B cell (primary cell): ENCODE results near the gene PIGR. TPM values are rescaled to one million over a fixed set of nuclear protein-coding genes. Genes with fewer than 3 reads are reported as not detected.

Experiments
- ATAC-seq: fragments of 200-7000 bp; cut with Tn5 transposase; one replicate; pipeline ENCODE4 v1.10.0; 2021; ENCODE audit warnings: low read depth, mild to moderate bottlenecking, moderate number of reproducible peaks, moderate library complexity
- CTCF ChIA-PET: fragments of 350-600 bp; sonication (Branson Sonifier 250); formaldehyde crosslinking; loops from one replicate; lab custom pipeline; 2021; ENCODE audit warnings: antibody characterized with exemption, inconsistent platforms; lab: Charles Lee
- POLR2A ChIA-PET: fragments of 350-600 bp; sonication (Branson Sonifier 250); formaldehyde crosslinking; loops from one replicate; lab custom pipeline; 2021; ENCODE audit warnings: antibody characterized with exemption; lab: Charles Lee
- DNase-seq: peaks from one replicate; pipeline ENCODE4 v3.0.0; 2013
- H2AFZ ChIP-seq: 2 replicates; pipeline ENCODE4 v1.6.1; 2012; ENCODE audit warnings: mild to moderate bottlenecking, low read depth, low read length; ENCODE audit not compliant: insufficient read depth, poor library complexity, severe bottlenecking
- H3K27ac ChIP-seq, 2 donors: 1 replicate in 1 of 2; 2 replicates in 1 of 2; pipeline ENCODE4 v1.5.1; 2012 to 2013; ENCODE audit warnings: low read length in 2 of 2, mild to moderate bottlenecking in 2 of 2, moderate library complexity in 1 of 2
- H3K27me3 ChIP-seq, 4 experiments: fragments of 200-600 bp in 1 of 4; sonication (generic) in 1 of 4; replicated peaks in 1 of 4; 1 replicate in 2 of 4; 2 replicates in 2 of 4; pipeline versions ENCODE4 v1.6.1 to v1.7.0; 2013 to 2016; ENCODE audit warnings: low read length in 3 of 4, mild to moderate bottlenecking in 2 of 4, mixed read lengths in 1 of 4, moderate library complexity in 1 of 4; ENCODE audit not compliant: insufficient read depth in 4 of 4, control insufficient read depth in 3 of 4; ENCODE audit errors: control extremely low read depth in 1 of 4
- H3K36me3 ChIP-seq, 2 experiments: replicated peaks in 1 of 2; 1 replicate in 1 of 2; 2 replicates in 1 of 2; pipeline versions ENCODE4 v1.6.1 to v1.7.1; 2013; ENCODE audit warnings: low read length in 1 of 2; ENCODE audit not compliant: insufficient read depth in 2 of 2, control insufficient read depth in 1 of 2; ENCODE audit errors: control extremely low read depth in 1 of 2, extremely low read depth in 1 of 2
- H3K4me1 ChIP-seq, 2 donors: fragments of 200-600 bp in 1 of 2; sonication (generic) in 1 of 2; 1 replicate in 1 of 2; 2 replicates in 1 of 2; pipeline versions ENCODE4 v1.5.1 to v1.6.1; 2013 to 2017; ENCODE audit warnings: low read length in 2 of 2; ENCODE audit not compliant: control insufficient read depth in 2 of 2, insufficient read depth in 2 of 2
- H3K4me2 ChIP-seq: replicated peaks from 2 replicates; pipeline ENCODE3; 2012; ENCODE audit warnings: mild to moderate bottlenecking, low read depth, low read length; ENCODE audit not compliant: poor library complexity, severe bottlenecking
- H3K4me3 ChIP-seq, 5 experiments: fragments of 200-600 bp in 1 of 5; sonication (generic) in 1 of 5; 1 replicate in 3 of 5; 2 replicates in 2 of 5; pipeline versions ENCODE4 v1.5.1 to v1.7.0; 2011 to 2016; ENCODE audit warnings: low read length in 4 of 5, mild to moderate bottlenecking in 4 of 5, low read depth in 2 of 5, control low read depth in 1 of 5, moderate library complexity in 1 of 5; ENCODE audit not compliant: insufficient read depth in 1 of 5; ENCODE audit errors: control extremely low read depth in 1 of 5, extremely low read depth in 1 of 5
- H3K79me2 ChIP-seq: fragments of 200-600 bp; sonication (generic); one replicate; pipeline ENCODE4 v1.6.0; 2016; ENCODE audit warnings: low read length; ENCODE audit not compliant: control insufficient read depth, insufficient read depth
- H3K9ac ChIP-seq: fragments of 200-600 bp; sonication (generic); 2 replicates; pipeline ENCODE4 v1.6.1; 2017; ENCODE audit warnings: mild to moderate bottlenecking, low read length, moderate library complexity
- H3K9me3 ChIP-seq, 3 donors: one replicate each; pipeline versions ENCODE4 v1.6.1 to v1.7.1; 2013; ENCODE audit warnings: low read length in 2 of 3; ENCODE audit not compliant: control insufficient read depth in 2 of 3, insufficient read depth in 1 of 3; ENCODE audit errors: control extremely low read depth in 1 of 3
- H4K20me1 ChIP-seq: 2 replicates; pipeline ENCODE4 v1.6.0; 2012; ENCODE audit warnings: mild to moderate bottlenecking, low read length; ENCODE audit not compliant: insufficient read depth, control insufficient read depth, poor library complexity, severe bottlenecking
- H3K27ac Mint-ChIP-seq: one replicate; pipeline ENCODE4 v1.8.0; 2021; ENCODE audit warnings: mixed read lengths
- H3K27me3 Mint-ChIP-seq: one replicate; pipeline ENCODE4 v1.8.0; 2021; ENCODE audit warnings: mixed read lengths
- H3K4me1 Mint-ChIP-seq: one replicate; pipeline ENCODE4 v1.8.0; 2021; ENCODE audit warnings: mixed read lengths
- H3K4me3 Mint-ChIP-seq: one replicate; pipeline ENCODE4 v1.8.0; 2021; ENCODE audit warnings: mixed read lengths
- H3K9me3 Mint-ChIP-seq: one replicate; pipeline ENCODE4 v1.8.0; 2022; ENCODE audit warnings: mixed read lengths; ENCODE audit not compliant: insufficient read depth
- EZH2 ChIP-seq: IDR thresholded peaks from 2 replicates; pipeline ENCODE4 v1.6.1; 2012; ENCODE audit warnings: borderline replicate concordance, low read depth, mild to moderate bottlenecking, moderate library complexity, low read length; ENCODE audit not compliant: insufficient read depth, poor library complexity, severe bottlenecking
- WGBS: methylation state at CpG from one replicate; pipeline ENCODE4 v1.1.5; 2013; ENCODE audit warnings: missing lambda C conversion rate; ENCODE audit not compliant: insufficient coverage; 5-methylcytosine and 5-hydroxymethylcytosine counted together
- intact Hi-C: fragments of 100-400 bp; cut with micrococcal nuclease; formaldehyde crosslinking; loops from one replicate; pipeline ENCODE4 v1.10.0; 2022
- polyA plus RNA-seq: library from polyadenylated mRNA; depleted of rRNA; stranded (reverse); fragments of >200 nt; gene quantifications from 2 replicates; pipeline ENCODE4 v1.2.3, GENCODE V29; 2012
- total RNA-seq, 2 donors: library from RNA; stranded (reverse); fragments of 120-200 nt in 1 of 2; gene quantifications; 1 replicate in 1 of 2; 2 replicates in 1 of 2; pipeline versions ENCODE4 v1.2.3 to v1.2.4, GENCODE V29; 2013 to 2022
- TF ChIP-seq, protein P1 (sequence below): fragments of 200-600 bp; IDR thresholded peaks from one replicate; pipeline ENCODE4 v1.8.0; 2022; ENCODE audit warnings: antibody characterized with exemption, mild to moderate bottlenecking

PIGR gene
- total and polyA plus RNA-seq, 2 donors (not counting 1 experiment from before 2014, with no cell fraction given) = 0.31 to 1.1 TPM

GRCh38 chr1:206909161-206909882 lies 36.9 kb downstream of the PIGR start:
- Mint-ChIP-seq H3K4me1 (peaks cover 94% of the 10 kb centered on the region), H3K9me3 (no peaks in the 10 kb centered on the region), H3K27ac (peak overlapping the region; percentile 95), H3K4me3 (peak overlapping the region; percentile 71), H3K27me3 (no peaks in the 10 kb centered on the region)
- CTCF ChIA-PET = interaction anchor here (0.7 to 11.6 kb wide), 32 partner anchors 10 to 351 kb away, joined by 3 to 208 read pairs (median 4); partner anchors contain the start of genes FCMR and IL20
- TF ChIP-seq EZH2 = no peak
- TF ChIP-seq, protein P1, sequence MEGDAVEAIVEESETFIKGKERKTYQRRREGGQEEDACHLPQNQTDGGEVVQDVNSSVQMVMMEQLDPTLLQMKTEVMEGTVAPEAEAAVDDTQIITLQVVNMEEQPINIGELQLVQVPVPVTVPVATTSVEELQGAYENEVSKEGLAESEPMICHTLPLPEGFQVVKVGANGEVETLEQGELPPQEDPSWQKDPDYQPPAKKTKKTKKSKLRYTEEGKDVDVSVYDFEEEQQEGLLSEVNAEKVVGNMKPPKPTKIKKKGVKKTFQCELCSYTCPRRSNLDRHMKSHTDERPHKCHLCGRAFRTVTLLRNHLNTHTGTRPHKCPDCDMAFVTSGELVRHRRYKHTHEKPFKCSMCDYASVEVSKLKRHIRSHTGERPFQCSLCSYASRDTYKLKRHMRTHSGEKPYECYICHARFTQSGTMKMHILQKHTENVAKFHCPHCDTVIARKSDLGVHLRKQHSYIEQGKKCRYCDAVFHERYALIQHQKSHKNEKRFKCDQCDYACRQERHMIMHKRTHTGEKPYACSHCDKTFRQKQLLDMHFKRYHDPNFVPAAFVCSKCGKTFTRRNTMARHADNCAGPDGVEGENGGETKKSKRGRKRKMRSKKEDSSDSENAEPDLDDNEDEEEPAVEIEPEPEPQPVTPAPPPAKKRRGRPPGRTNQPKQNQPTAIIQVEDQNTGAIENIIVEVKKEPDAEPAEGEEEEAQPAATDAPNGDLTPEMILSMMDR = peak; percentile 8
- no peaks in the 10 kb centered on the region for H3K9me3 ChIP-seq
- H3K4me3 ChIP-seq = peak overlapping the region in 4 of 5 experiments; percentile 7 to 42 (median 32)
- DNase-seq (peak; percentile 61), ATAC-seq (no peak)
- no peak overlapping the region for H2AFZ ChIP-seq
- peak overlapping the region; percentile 78 for H3K4me2 ChIP-seq
- H4K20me1 ChIP-seq = peaks cover 97% of the 10 kb centered on the region
- H3K4me1 ChIP-seq = peaks cover 88 to 99% of the 10 kb centered on the region in 2 donors
- peak overlapping the region; percentile 41 for H3K9ac ChIP-seq
- H3K79me2 ChIP-seq = peaks cover 62% of the 10 kb centered on the region
- POLR2A ChIA-PET = interaction anchor here (1.1 to 3.0 kb wide), 8 partner anchors 10 to 169 kb away, joined by 3 to 12 read pairs (median 5); partner anchors contain the start of gene FCMR
- H3K27ac ChIP-seq = peak overlapping the region; percentile 48 to 82
- H3K27me3 ChIP-seq = no peaks in the 10 kb centered on the region
- H3K36me3 ChIP-seq = peaks cover 14 to 92% of the 10 kb centered on the region in 2 experiments
- intact Hi-C loops = no loop called here
- WGBS = 6% methylated on average over 67 of the region's 69 CpGs

DNA sequence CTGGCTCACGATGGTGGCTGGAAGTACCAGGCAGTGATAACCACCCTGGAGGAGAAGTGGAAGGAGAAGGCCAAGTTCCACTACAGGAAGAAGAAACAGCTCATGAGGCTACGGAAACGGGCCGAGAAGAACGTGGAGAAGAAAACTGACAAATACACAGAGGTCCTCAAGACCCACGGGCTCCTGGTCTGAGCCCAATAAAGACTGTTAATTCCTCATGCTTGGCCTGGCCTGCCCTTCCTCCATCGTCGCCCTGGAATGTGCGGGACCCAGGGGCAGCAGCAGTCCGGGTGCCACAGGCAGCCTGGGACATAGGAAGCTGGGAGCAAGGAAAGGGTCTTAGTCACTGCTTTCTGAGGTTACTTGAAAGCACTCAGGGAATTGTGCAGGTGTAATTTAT lies 38.2 kb downstream of the PIGR start:
- DNase-seq = no peak
- Histone ChIP-seq H3K79me2 (peaks cover 49% of the 10 kb centered on the region), H3K4me2 (peak overlapping the region; percentile 5), H3K4me3 (no peak overlapping the region), H3K9ac (no peak overlapping the region), H3K4me1 (peaks cover 75 to 86% of the 10 kb centered on the region in 2 donors), H3K27me3 (no peaks in the 10 kb centered on the region), H3K27ac (peak overlapping the region in 1 of 2 donors; percentile 82), H3K9me3 (no peaks in the 10 kb centered on the region), H2AFZ (no peak overlapping the region), H4K20me1 (peaks cover 97% of the 10 kb centered on the region), H3K36me3 (peaks cover 14 to 94% of the 10 kb centered on the region in 2 experiments)
- no peak for ATAC-seq
- Mint-ChIP-seq H3K27me3 (no peaks in the 10 kb centered on the region), H3K4me3 (peak overlapping the region; percentile 34), H3K9me3 (no peaks in the 10 kb centered on the region), H3K4me1 (peaks cover 89% of the 10 kb centered on the region), H3K27ac (peak overlapping the region; percentile 83)
- intact Hi-C loops = no loop called here
- WGBS = 96% methylated on average over 10 of the region's 10 CpGs
- ChIA-PET POLR2A (interaction anchor here (1.1 to 3.0 kb wide), 3 partner anchors 11 to 168 kb away, joined by 3 to 8 read pairs (median 5); no protein-coding TSS in a partner anchor), CTCF (interaction anchor here (0.7 to 11.6 kb wide), 18 partner anchors 11 to 245 kb away, joined by 3 to 208 read pairs (median 5); partner anchors contain the start of genes FCMR, IL20 and PIGR)
- no peak for TF ChIP-seq EZH2
- TF ChIP-seq, protein P1 = no peak
